Activated T-cell treated with anti-CD3 and anti-CD28 coated beads for 48 hours (primary cell): ENCODE measurements around the gene LHPP.
"Not testable (repeated sequence)": the region's sequence is repeated elsewhere in the genome, so short reads cannot be mapped to it uniquely, and the experiment has no call there.

ENCODE experiments used
- DNase-seq: peaks from one replicate; pipeline ENCODE4 v3.0.0-alpha.2; 2020; ENCODE audit warnings: low read depth

Gene LHPP

GRCh38 chr10:124537891-124538290, 76.3 kb downstream of the LHPP start:
- no peak for DNase-seq

GRCh38 chr10:124538706-124539105, 77.1 kb downstream of the LHPP start:
- DNase-seq, result no peak

- DNase-seq, result peak; percentile 46
Measured at GRCh38 chr10:124539935-124540641, 78.5 kb downstream of the LHPP start.

GRCh38 chr10:124541076-124541903, 79.7 kb downstream of the LHPP start:
- no peak for DNase-seq

GRCh38 chr10:124542336-124542735, 80.7 kb downstream of the LHPP start:
- DNase-seq, result no peak

- no peak for DNase-seq
Measured at GRCh38 chr10:124543146-124543545, 81.5 kb downstream of the LHPP start.

GRCh38 chr10:124543971-124544370, 82.3 kb downstream of the LHPP start:
- no peak for DNase-seq

- no peak for DNase-seq
Measured at GRCh38 chr10:124544711-124545110, 83.1 kb downstream of the LHPP start.

GRCh38 chr10:124545351-124546054, 83.9 kb downstream of the LHPP start:
- no peak for DNase-seq

- DNase-seq, result no peak
Measured at GRCh38 chr10:124546055-124546369, 84.4 kb downstream of the LHPP start.

- DNase-seq, result no peak
Measured at GRCh38 chr10:124546957-124547646, 85.5 kb downstream of the LHPP start.

- DNase-seq, result no peak
Measured at GRCh38 chr10:124547647-124548168, 86.1 kb downstream of the LHPP start.

GRCh38 chr10:124549171-124549570, 87.5 kb downstream of the LHPP start:
- DNase-seq, result not testable (repeated sequence)

- DNase-seq, result no peak
Measured at GRCh38 chr10:124550293-124551034, 88.8 kb downstream of the LHPP start.

- DNase-seq, result no peak
Measured at GRCh38 chr10:124551097-124551496, 89.5 kb downstream of the LHPP start.

GRCh38 chr10:124551755-124552154, 90.1 kb downstream of the LHPP start:
- DNase-seq, result no peak

- no peak for DNase-seq
Measured at GRCh38 chr10:124552691-124553276, 91.2 kb downstream of the LHPP start.

GRCh38 chr10:124554085-124554858, 92.6 kb downstream of the LHPP start:
- no peak for DNase-seq

GRCh38 chr10:124557167-124557566, 95.5 kb downstream of the LHPP start:
- DNase-seq, result no peak

GRCh38 chr10:124557648-124558338, 96.2 kb downstream of the LHPP start:
- no peak for DNase-seq
